C4-2B (cell line): Measurements from ENCODE around the gene PCDHGA1.

Experiments used
- ZFX ChIP-seq: fragments of 450-650 bp; IDR thresholded peaks from 2 replicates; pipeline ENCODE4 v1.6.1; 2017
- TF ChIP-seq, protein P1 (sequence below): fragments of 450-650 bp; conservative IDR thresholded peaks from 2 replicates; pipeline ENCODE4 v1.5.1; 2017; ENCODE audit warnings: mild to moderate bottlenecking

DNA sequence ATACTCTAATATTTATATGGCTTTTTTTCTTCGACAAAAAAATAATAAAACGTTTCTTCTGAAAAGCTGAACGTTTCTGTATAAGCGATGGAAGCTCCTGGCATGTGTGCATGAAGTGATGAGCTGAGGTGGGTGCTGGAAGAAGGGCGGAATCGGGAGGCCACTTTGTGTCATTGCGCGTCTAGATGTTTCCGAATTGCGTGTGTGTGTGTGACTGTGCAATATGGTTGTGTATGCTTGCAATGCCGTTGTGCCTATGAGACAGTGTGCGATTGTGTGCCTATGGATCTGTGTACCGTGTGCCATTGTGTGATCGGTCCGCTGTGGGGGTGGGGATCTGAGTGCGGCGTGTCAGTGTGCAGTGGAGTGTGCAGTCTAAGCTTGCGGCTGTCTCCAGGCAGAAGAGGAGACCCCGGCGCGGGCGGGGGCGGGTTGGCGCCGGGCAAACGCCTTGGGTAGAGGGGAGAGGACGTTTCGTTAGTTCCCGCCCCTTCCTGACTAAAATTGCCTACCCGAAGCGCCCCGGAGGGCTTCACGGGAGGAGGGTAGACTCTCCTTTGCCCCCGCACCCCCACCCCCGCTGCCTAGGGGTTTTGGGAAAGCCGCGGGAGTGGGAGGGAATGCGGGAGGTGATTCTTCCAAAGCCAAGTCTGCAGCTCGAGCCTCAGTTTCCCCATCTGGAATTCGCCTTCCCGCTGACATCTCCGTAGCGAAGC, 182.8 kb downstream of the PCDHGA1 start:
- TF ChIP-seq, protein P1, sequence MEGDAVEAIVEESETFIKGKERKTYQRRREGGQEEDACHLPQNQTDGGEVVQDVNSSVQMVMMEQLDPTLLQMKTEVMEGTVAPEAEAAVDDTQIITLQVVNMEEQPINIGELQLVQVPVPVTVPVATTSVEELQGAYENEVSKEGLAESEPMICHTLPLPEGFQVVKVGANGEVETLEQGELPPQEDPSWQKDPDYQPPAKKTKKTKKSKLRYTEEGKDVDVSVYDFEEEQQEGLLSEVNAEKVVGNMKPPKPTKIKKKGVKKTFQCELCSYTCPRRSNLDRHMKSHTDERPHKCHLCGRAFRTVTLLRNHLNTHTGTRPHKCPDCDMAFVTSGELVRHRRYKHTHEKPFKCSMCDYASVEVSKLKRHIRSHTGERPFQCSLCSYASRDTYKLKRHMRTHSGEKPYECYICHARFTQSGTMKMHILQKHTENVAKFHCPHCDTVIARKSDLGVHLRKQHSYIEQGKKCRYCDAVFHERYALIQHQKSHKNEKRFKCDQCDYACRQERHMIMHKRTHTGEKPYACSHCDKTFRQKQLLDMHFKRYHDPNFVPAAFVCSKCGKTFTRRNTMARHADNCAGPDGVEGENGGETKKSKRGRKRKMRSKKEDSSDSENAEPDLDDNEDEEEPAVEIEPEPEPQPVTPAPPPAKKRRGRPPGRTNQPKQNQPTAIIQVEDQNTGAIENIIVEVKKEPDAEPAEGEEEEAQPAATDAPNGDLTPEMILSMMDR = no peak; the same call in 1 of the 2 replicates
- TF ChIP-seq ZFX = no peak
